Medulla oblongata (tissue), 1 donor: ENCODE results near the gene ATAD3C.
A peak's percentile ranks its signal among the peaks of the same experiment; 100 is the strongest.

Source experiments
- DNase-seq: peaks from one replicate; pipeline ENCODE4 v3.0.0-alpha.2; 2015; ENCODE audit errors: extremely low spot score

Gene ATAD3C

DNA sequence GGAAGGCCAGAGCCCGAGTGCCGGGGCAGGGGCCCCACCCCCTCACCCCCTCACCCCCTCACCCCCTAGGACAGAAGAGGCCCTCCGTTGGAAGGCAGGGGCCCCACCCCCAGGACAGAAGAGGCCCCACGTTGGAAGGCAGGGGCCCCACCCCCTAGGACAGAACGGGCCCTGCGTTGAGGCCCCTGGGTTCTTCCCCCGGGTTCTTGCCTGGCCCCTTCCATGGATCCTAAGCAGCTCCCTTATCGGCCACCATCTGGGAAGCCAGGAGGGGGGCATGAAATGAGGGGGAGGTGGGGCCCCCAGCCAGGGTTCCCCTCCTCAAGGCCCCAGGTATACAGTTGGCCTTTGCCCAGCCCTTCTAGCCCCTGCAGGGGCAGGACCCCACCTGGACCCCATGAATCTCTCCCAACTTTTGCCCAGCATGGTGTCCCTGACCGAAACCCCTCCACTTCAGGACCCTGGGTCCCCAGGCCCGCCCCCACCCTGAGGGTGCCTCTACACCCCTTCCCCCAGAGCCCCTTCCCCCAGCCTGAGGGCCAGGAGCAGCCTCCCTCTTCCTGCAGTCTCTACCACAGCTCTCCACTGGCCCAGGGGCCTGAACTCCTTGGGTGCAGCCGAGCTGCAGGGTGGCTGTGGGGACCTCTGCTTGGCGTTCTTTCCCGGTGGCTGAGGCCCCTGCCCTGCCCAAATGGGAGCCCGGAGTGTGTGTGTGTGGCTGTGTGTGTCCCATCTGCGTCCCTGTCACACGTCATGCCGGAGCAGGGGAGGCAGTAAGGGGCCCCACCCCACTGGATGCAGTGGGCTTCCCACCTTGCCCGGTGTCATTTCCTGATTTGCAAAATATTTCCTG is 18.3 kb upstream of the ATAD3C start:
- peak; percentile 34 for DNase-seq

DNA sequence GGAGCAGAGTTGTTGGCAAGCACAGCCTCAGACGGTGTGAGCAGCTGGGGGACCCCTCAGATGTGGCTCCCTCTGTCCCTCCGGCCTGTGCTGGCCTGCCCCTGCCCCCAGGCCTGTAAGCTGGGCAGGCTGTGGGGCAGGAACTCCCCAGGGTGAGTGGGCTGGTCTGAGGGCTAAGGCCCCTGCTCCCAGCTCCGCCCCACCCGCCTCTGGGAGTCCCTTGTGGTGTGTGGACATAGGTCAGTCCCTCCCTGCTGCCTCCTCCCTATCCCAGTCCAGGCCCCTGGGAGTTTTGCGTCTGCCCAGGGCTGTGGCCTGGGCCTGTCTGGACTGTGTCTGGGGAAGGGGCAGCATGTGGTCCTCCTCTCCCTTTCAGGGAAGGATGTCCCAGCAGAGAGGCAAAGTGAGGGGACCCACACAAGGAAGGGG is 17.6 kb upstream of the ATAD3C start:
- DNase-seq: peak; percentile 30

GRCh38 chr1:1432274-1432950 is 17.1 kb upstream of the ATAD3C start:
- DNase-seq: peak; percentile 11

DNA sequence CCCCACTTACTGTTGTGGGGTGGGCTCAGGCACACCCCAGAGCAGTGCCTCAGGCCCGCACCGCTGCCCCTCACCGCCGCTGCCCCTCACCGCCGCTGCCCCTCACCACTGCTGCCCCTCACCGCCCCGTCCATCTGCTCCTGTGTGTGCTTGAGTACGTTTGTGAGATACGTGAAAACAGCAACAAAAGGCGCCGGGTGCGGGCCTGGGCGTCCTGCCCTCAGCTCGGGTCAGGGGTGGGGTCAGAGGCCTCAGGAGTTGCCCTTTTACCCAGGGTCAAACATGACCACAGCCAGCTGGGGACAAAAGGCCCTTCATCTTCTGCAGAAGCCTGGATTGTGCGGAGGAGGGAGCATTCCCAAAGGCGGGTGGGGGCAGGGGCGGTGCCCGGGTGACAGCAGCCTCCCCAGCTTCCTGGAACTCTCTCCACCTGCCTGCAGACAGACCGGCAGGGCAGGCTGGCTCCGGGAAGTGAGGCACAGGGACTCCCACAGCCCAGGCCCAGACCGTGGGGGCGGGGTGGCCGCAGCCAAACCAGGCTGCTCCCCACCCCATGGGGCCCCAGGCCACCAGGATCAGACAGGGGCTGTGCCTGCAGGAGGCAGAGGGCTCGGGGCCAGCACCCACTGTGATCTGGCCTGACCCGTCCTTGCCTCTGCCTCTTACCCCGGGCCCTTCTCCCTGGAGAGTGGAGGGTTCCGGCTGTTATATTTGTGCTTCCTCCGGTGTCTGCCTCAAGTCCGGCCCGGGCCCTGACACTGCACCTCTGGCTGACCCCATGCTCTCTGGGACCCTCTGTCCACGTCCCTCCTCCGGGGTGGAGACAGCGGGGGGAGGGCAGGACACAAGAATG is 16.3 kb upstream of the ATAD3C start:
- peak; percentile 84 for DNase-seq

DNA sequence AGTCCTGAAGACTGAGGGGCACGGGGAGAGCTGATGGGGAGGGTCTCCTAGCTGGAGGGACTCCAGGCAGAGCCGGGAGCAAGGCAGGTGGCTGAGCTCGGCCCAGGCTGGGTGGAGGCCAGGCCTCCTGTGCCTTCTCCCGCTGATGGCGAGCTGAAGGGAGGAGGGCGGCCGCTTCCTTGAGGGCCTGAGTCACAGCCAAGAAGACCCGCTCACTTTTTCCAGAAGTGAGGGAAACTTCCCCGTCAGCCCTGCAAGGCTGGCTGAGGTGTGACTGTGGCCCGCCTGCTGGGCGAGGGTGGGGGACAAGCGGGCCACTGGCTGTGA is 15.7 kb upstream of the ATAD3C start:
- peak; percentile 37 for DNase-seq

- peak; percentile 79 for DNase-seq
These were observed 15.2 kb upstream of the ATAD3C start for GRCh38 chr1:1434131-1434823.

DNA sequence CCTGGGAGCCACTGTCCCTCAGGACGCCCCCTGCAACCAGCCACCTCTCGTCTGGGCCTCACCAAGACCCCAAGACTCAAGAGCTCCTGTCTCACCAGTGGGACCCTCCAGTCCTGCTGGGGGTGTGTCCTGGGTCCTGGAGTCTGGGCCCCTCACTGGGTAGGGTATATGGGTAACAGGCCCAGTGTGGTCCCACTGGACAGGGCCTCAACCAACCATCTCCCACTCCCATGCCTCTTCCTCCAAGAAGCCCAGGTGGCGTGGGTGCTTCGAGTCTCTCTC is 14.7 kb upstream of the ATAD3C start:
- no peak for DNase-seq

DNA sequence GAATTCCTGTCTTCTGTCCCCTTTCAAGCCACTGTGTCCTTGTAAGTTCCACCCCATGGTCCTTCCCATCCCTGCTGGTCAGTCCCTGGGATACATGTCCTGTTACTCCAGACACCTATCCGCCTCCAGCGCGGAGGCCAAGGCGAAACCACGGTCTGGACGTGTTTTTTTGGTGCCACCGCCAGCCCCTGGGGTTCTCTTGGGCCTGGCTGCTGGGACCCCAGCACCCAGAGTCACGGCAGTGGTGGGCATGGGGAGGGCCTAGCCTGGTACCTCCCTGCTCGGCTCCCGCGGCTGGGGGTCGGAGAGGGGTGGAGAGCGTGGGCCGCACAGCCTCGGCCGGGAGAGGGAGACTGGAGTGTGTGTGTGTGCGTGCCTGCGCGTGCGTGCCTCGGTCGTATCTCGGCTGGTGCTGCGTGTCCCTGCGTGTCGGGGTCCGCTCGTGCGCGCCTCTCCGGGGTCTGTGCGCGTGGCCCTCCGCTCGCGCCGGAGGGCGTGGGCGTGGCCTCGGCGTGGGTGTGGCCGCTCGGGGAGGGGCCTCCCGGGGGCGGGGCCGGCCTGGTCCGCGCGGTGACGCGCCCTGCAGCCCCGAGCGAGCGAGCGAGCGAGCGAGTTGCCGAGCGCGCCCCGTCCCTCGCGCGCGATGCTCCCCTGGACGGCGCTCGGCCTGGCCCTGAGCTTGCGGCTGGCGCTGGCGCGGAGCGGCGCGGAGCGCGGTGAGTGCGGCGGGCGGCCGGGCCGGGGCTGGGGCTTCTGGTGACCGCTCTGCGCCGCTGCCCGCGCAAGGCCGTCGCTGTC is 14.2 kb upstream of the ATAD3C start, which contains the start of gene VWA1:
Gene VWA1 (plus strand): TSS at position 585 of the 798 bp plus-strand sequence. CDS start 59 bp downstream, at position 644.
- DNase-seq: peak; percentile 78

- DNase-seq: no peak
These were observed 13.4 kb upstream of the ATAD3C start for GRCh38 chr1:1435911-1436629.

DNA sequence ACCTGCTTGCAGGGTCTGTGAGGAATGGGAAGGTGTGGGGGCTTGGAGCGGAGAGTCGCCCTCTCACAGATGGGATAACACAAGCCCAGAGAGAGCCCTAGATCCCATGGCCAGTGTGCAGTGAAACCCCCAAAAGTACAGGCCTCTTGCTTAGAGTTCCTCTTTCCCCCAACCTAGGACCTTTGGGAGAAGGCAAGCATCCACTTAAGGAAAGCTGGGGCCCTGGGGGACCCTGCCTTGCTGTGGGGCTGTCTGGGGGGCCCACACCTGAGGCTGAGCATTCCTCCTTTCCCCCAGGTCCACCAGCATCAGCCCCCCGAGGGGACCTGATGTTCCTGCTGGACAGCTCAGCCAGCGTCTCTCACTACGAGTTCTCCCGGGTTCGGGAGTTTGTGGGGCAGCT is 12.9 kb upstream of the ATAD3C start:
- DNase-seq: no peak

DNA sequence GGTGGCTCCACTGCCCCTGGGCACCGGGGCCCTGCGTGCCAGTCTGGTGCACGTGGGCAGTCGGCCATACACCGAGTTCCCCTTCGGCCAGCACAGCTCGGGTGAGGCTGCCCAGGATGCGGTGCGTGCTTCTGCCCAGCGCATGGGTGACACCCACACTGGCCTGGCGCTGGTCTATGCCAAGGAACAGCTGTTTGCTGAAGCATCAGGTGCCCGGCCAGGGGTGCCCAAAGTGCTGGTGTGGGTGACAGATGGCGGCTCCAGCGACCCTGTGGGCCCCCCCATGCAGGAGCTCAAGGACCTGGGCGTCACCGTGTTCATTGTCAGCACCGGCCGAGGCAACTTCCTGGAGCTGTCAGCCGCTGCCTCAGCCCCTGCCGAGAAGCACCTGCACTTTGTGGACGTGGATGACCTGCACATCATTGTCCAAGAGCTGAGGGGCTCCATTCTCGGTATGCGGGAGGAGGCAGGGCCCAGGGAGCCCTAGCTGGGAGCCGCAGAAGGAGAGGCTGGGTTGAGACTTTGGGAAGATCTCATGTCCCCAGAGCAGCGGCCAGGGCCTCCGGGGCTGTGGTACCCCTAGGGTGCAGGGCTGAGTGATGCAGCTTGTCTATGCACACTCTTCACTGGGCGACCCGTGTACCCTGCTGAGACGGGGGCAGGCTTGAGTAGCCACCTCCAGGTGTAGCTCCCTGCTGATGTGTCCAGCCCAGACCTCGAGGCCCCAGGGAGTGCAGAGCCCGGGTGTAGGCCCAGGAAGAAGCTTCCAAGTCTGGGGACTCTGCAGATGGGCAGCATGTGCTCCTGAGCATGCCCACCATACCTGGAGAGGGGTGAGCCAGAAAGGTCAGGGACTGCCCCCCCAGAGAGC is 12.2 kb upstream of the ATAD3C start:
- no peak for DNase-seq

DNA sequence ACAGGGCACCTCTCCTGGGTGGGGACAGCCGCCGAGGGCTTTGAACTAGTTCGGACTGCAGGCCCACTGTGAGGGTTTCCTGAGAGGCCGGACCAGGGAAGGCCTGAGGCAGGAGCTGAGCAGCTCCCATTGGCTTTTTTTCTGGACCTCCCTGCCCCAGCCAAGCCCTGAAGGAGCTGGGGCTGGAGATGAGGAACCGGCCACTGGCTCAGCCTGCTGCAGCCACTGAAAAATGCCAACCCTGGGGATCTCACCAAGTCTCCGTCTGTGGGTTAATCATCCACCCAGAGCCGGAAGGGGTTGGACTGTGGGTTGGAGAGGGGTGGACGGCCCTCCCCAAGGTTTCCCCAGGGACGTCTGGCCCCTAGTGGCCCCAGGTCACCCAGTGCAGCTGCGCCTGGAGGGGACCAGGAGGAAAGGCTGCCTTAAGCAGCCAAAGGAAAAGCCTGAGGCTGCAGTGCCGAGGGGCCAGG is 11.5 kb upstream of the ATAD3C start:
- DNase-seq: no peak

GRCh38 chr1:1438531-1439381 is 10.7 kb upstream of the ATAD3C start:
- no peak for DNase-seq

GRCh38 chr1:1439546-1440261 is 9.8 kb upstream of the ATAD3C start:
- no peak for DNase-seq

- DNase-seq: no peak
These were observed 9.1 kb upstream of the ATAD3C start for GRCh38 chr1:1440262-1441001.

GRCh38 chr1:1441002-1441888 is 8.2 kb upstream of the ATAD3C start:
- DNase-seq: peak; percentile 54
